Naive thymus-derived CD4-positive, alpha-beta T cell (primary cell): Measurements from ENCODE around the gene HBD. TPM values are rescaled to one million over a fixed set of nuclear protein-coding genes. Genes with fewer than 3 reads are reported as not detected.

ENCODE experiments used
- ATAC-seq: fragments of 150-1000 bp; cut with Tn5 transposase; 2 replicates; pipeline ENCODE4 v1.10.0; 2021; ENCODE audit warnings: mild to moderate bottlenecking, moderate library complexity
- CTCF ChIA-PET: fragments of 350-600 bp; sonication (Branson Sonifier 250); formaldehyde crosslinking; loops from one replicate; lab custom pipeline; 2021; ENCODE audit warnings: antibody characterized with exemption; lab: Charles Lee
- POLR2A ChIA-PET: fragments of 350-600 bp; sonication (Branson Sonifier 250); formaldehyde crosslinking; loops from one replicate; lab custom pipeline; 2021; ENCODE audit warnings: antibody characterized with exemption, inconsistent platforms; lab: Charles Lee
- DNase-seq, 9 donors: peaks; one replicate each; pipeline versions ENCODE4 v3.0.0 to v3.0.0-alpha.2; 2020 to 2022; ENCODE audit warnings: mixed read lengths in 1 of 9
- H3K27ac ChIP-seq: one replicate; pipeline ENCODE4 v1.7.0; 2013; ENCODE audit warnings: mild to moderate bottlenecking, low read depth, low read length, moderate library complexity
- H3K27me3 ChIP-seq, 2 donors: one replicate each; pipeline ENCODE4 v1.7.0; 2013; ENCODE audit warnings: low read length in 2 of 2, mild to moderate bottlenecking in 2 of 2, moderate library complexity in 2 of 2; ENCODE audit not compliant: control insufficient read depth in 2 of 2, insufficient read depth in 2 of 2
- H3K36me3 ChIP-seq, 3 experiments: 1 replicate in 2 of 3; 2 replicates in 1 of 3; pipeline ENCODE4 v1.7.0; 2013; ENCODE audit warnings: low read length in 3 of 3, mild to moderate bottlenecking in 3 of 3, moderate library complexity in 1 of 3; ENCODE audit not compliant: insufficient read depth in 3 of 3, control insufficient read depth in 2 of 3
- H3K4me1 ChIP-seq, 2 donors: one replicate each; pipeline ENCODE4 v1.7.0; 2013; ENCODE audit warnings: low read length in 2 of 2, mild to moderate bottlenecking in 2 of 2, moderate library complexity in 1 of 2; ENCODE audit not compliant: control insufficient read depth in 2 of 2, insufficient read depth in 2 of 2
- H3K4me3 ChIP-seq: 2 replicates; pipeline ENCODE4 v1.7.0; 2013; ENCODE audit warnings: mild to moderate bottlenecking, low read length
- H3K9me3 ChIP-seq, 3 experiments: 1 replicate in 2 of 3; 2 replicates in 1 of 3; pipeline ENCODE4 v1.7.0; 2013; ENCODE audit warnings: low read length in 3 of 3; ENCODE audit not compliant: control insufficient read depth in 2 of 3
- H3K27ac Mint-ChIP-seq, 9 donors: one replicate each; pipeline ENCODE4 v1.8.0; 2020 to 2022; ENCODE audit warnings: mixed read lengths in 9 of 9, mild to moderate bottlenecking in 8 of 9, moderate library complexity in 5 of 9, inconsistent platforms in 2 of 9
- H3K27me3 Mint-ChIP-seq, 5 donors: one replicate each; pipeline ENCODE4 v1.8.0; 2021 to 2022; ENCODE audit warnings: mixed read lengths in 5 of 5, mild to moderate bottlenecking in 1 of 5
- H3K36me3 Mint-ChIP-seq, 5 donors: one replicate each; pipeline ENCODE4 v1.8.0; 2020 to 2022; ENCODE audit warnings: mixed read lengths in 5 of 5, mild to moderate bottlenecking in 3 of 5, inconsistent platforms in 1 of 5
- H3K4me1 Mint-ChIP-seq, 7 donors: one replicate each; pipeline ENCODE4 v1.8.0; 2020 to 2022; ENCODE audit warnings: mixed read lengths in 7 of 7, mild to moderate bottlenecking in 3 of 7, inconsistent platforms in 1 of 7
- H3K4me3 Mint-ChIP-seq, 10 donors: one replicate each; pipeline ENCODE4 v1.8.0; 2020 to 2022; ENCODE audit warnings: mild to moderate bottlenecking in 10 of 10, mixed read lengths in 10 of 10, moderate library complexity in 6 of 10, inconsistent platforms in 2 of 10
- H3K9me3 Mint-ChIP-seq, 11 donors: one replicate each; pipeline ENCODE4 v1.8.0; 2020 to 2022; ENCODE audit warnings: mixed read lengths in 11 of 11, mild to moderate bottlenecking in 4 of 11, inconsistent platforms in 1 of 11, moderate library complexity in 1 of 11
- intact Hi-C, 2 donors: fragments of 100-400 bp; cut with micrococcal nuclease; formaldehyde crosslinking; loops; one replicate each; pipeline ENCODE4 v1.15.1; 2023
- polyA plus RNA-seq, 2 donors: library from polyadenylated mRNA; unstranded; fragments of 300-500 nt; fragmentation: Illumina TruSeq; gene quantifications; one replicate each; pipeline ENCODE4 v1.2.3, GENCODE V29; 2021
- total RNA-seq, 6 experiments: library from RNA in 5 of 6; stranded (reverse) in 5 of 6; gene quantifications; 1 replicate in 5 of 6; 2 replicates in 1 of 6; pipeline ENCODE4 v1.2.3 and lab custom pipeline; 2021 to 2026

The HBD gene
- total and polyA plus RNA-seq, 7 experiments from 2014 or later: not detected

DNA sequence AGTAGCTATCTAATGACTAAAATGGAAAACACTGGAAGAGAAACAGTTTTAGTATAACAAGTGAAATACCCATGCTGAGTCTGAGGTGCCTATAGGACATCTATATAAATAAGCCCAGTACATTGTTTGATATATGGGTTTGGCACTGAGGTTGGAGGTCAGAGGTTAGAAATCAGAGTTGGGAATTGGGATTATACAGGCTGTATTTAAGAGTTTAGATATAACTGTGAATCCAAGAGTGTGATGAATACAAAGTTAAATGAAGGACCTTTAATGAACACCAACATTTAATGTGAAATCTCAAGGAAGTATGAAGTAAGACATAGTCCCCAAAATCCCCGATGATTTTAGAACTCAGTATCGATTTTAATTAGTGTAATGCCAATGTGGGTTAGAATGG, 3.1 kb upstream of the HBD start:
- peaks cover 0 to 6% (median 0%) of the 10 kb centered on the region in 7 donors for H3K4me1 Mint-ChIP-seq
- Histone ChIP-seq H3K27me3 (peaks cover 0 to 3% of the 10 kb centered on the region in 2 donors), H3K4me1 (no peaks in the 10 kb centered on the region), H3K4me3 (no peak overlapping the region), H3K27ac (no peak overlapping the region), H3K36me3 (no peaks in the 10 kb centered on the region), H3K9me3 (no peaks in the 10 kb centered on the region)
- ATAC-seq: no peak
- H3K27ac Mint-ChIP-seq: no peak overlapping the region
- H3K4me3 Mint-ChIP-seq: no peak overlapping the region
- DNase-seq: no peak
- peaks cover 6 to 31% (median 15%) of the 10 kb centered on the region in 5 donors for H3K27me3 Mint-ChIP-seq
- CTCF ChIA-PET: no interaction called here
- POLR2A ChIA-PET: no interaction called here
- H3K9me3 Mint-ChIP-seq: peaks cover 0 to 1% (median 0%) of the 10 kb centered on the region in 11 donors
- intact Hi-C loops: no loop called here
- H3K36me3 Mint-ChIP-seq: no peaks in the 10 kb centered on the region

DNA sequence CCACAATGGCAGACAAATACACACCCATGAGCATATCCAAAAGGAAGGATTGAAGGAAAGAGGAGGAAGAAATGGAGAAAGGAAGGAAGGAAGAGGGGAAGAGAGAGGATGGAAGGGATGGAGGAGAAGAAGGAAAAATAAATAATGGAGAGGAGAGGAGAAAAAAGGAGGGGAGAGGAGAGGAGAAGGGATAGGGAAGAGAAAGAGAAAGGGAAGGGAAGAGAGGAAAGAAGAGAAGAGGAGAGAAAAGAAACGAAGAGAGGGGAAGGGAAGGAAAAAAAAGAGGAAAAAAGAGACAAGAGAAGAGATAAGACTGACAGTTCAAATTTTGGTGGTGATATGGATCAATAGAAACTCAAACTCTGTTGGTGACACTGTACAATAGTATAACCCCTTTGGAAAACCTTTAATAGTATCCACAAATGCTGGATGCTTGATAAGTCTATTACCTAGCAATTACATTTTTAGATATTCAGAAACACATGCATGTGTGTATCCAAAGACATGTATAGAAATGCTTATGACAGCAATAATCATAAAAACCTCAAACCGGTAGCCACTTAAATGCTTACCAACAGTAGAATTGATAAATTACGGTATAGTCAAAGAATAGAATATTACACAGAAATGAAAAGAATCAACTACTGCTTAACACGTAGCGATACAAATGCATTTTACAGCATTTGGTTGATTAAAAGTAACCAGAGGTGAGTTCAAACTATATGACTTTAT, 1.2 kb upstream of the HBD start:
- Histone ChIP-seq H3K4me3 (no peak overlapping the region), H3K4me1 (no peaks in the 10 kb centered on the region), H3K27me3 (no peaks in the 10 kb centered on the region), H3K27ac (no peak overlapping the region), H3K9me3 (no peaks in the 10 kb centered on the region), H3K36me3 (no peaks in the 10 kb centered on the region)
- ChIA-PET POLR2A (no interaction called here), CTCF (no interaction called here)
- Mint-ChIP-seq H3K9me3 (peaks cover 0 to under 1% (median 0%) of the 10 kb centered on the region in 11 donors), H3K27me3 (peaks cover 5 to 31% (median 14%) of the 10 kb centered on the region in 5 donors), H3K36me3 (no peaks in the 10 kb centered on the region), H3K4me1 (peaks cover 0 to 6% (median 0%) of the 10 kb centered on the region in 7 donors), H3K4me3 (no peak overlapping the region), H3K27ac (no peak overlapping the region)
- ATAC-seq: no peak
- intact Hi-C loops: no loop called here
- no peak for DNase-seq

DNA sequence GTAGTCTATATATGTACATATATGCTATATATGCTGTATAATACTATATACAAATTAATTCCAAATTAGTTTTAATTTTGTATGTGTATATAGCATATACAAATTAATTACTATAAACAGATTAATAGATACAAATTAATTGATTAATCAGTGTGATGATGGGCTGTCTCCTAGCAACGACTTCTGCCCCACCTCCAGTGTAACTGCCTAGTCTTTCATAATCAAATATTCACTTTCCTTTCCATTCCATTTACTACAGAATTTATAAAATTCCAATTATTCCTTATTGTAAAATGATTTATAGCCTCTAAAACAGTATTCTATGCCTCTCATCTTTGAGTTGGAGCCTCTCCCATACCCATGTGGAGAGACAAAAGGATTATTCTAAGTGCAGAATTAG, 976 bp downstream of the HBD start:
- ChIA-PET POLR2A (no interaction called here), CTCF (no interaction called here)
- Histone ChIP-seq H3K4me3 (no peak overlapping the region), H3K27ac (no peak overlapping the region), H3K36me3 (no peaks in the 10 kb centered on the region), H3K4me1 (no peaks in the 10 kb centered on the region), H3K9me3 (no peaks in the 10 kb centered on the region), H3K27me3 (no peaks in the 10 kb centered on the region)
- no peak overlapping the region for H3K4me3 Mint-ChIP-seq
- no peak overlapping the region for H3K27ac Mint-ChIP-seq
- peaks cover 0 to 6% (median 0%) of the 10 kb centered on the region in 7 donors for H3K4me1 Mint-ChIP-seq
- ATAC-seq (no peak), DNase-seq (no peak)
- intact Hi-C loops: no loop called here
- H3K36me3 Mint-ChIP-seq: no peaks in the 10 kb centered on the region
- H3K9me3 Mint-ChIP-seq: no peaks in the 10 kb centered on the region
- H3K27me3 Mint-ChIP-seq: peaks cover 0 to 21% (median 13%) of the 10 kb centered on the region in 5 donors

DNA sequence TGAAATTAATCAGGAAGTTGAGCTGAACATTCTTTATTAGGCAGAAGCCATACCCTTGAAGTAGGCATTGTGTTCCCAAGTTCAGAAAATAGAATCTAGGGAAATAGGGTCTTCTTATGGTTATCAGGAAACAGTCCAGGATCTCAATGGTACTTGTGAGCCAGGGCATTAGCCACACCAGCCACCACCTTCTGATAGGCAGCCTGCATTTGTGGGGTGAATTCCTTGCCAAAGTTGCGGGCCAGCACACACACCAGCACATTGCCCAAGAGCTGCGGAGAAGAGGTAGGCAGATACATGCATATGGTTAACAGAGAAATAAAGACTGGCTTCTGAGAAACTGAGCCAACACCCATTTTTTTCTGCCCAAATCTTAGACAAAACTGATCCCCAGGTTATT, 1.5 kb downstream of the HBD start:
- Histone ChIP-seq H3K27me3 (no peaks in the 10 kb centered on the region), H3K36me3 (no peaks in the 10 kb centered on the region), H3K27ac (no peak overlapping the region), H3K9me3 (no peaks in the 10 kb centered on the region), H3K4me1 (no peaks in the 10 kb centered on the region), H3K4me3 (no peak overlapping the region)
- ATAC-seq (no peak), DNase-seq (no peak)
- ChIA-PET CTCF (no interaction called here), POLR2A (no interaction called here)
- Mint-ChIP-seq H3K9me3 (no peaks in the 10 kb centered on the region), H3K27me3 (peaks cover 0 to 21% (median 12%) of the 10 kb centered on the region in 5 donors), H3K4me1 (peaks cover 0 to 6% (median 0%) of the 10 kb centered on the region in 7 donors), H3K4me3 (no peak overlapping the region), H3K36me3 (no peaks in the 10 kb centered on the region), H3K27ac (no peak overlapping the region)
- intact Hi-C loops: no loop called here

DNA sequence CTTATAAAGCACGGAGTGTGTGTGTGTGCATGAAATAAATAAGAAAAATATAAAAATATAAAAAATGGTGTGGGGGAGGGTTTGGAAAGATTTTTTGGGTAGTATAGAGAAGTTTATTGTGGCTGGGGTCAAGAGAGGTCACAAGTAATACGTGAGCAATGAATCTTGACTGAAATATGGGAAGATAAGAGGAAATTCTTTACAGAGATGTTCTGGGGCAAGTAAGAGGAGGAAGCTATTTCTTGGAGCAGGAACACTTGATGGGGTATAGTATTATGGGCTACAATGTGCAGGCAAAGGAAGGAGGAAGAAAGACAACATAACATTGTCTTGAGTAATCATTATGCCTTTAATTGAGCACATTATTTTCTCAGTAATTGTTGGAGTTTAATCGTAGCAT, 2.1 kb downstream of the HBD start:
- Mint-ChIP-seq H3K9me3 (no peaks in the 10 kb centered on the region), H3K27me3 (peaks cover 0 to 19% (median 9%) of the 10 kb centered on the region in 5 donors), H3K4me3 (no peak overlapping the region), H3K36me3 (no peaks in the 10 kb centered on the region), H3K4me1 (peaks cover 0 to 6% (median 0%) of the 10 kb centered on the region in 7 donors), H3K27ac (no peak overlapping the region)
- Histone ChIP-seq H3K4me3 (no peak overlapping the region), H3K9me3 (no peaks in the 10 kb centered on the region), H3K27me3 (no peaks in the 10 kb centered on the region), H3K4me1 (no peaks in the 10 kb centered on the region), H3K27ac (no peak overlapping the region), H3K36me3 (no peaks in the 10 kb centered on the region)
- ChIA-PET CTCF (no interaction called here), POLR2A (no interaction called here)
- no peak for ATAC-seq
- intact Hi-C loops: no loop called here
- no peak for DNase-seq

DNA sequence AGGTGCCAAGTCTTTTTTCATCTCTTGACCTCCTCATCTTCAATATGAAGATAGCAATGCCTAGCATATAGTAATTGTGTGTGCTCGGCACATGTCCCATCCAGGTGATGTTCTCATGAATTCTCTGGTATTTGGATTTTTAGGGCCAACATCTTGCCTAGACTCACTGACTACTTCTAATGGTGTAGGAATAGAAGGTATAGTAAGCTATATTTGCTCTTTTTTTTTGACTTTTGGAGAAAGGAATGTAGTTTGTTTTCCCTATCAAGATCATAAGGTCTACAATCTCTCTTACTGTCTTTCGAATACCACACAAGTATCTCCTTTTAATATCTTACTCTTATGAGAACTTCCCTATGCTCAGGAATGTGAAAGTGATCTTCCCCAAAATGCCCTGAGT, 3.2 kb downstream of the HBD start:
- Histone ChIP-seq H3K4me3 (no peak overlapping the region), H3K4me1 (no peaks in the 10 kb centered on the region), H3K27ac (no peak overlapping the region), H3K27me3 (no peaks in the 10 kb centered on the region), H3K9me3 (no peaks in the 10 kb centered on the region), H3K36me3 (no peaks in the 10 kb centered on the region)
- intact Hi-C loops: no loop called here
- H3K27ac Mint-ChIP-seq: no peak overlapping the region
- ChIA-PET CTCF (no interaction called here), POLR2A (no interaction called here)
- H3K36me3 Mint-ChIP-seq: no peaks in the 10 kb centered on the region
- no peak for ATAC-seq
- no peaks in the 10 kb centered on the region for H3K9me3 Mint-ChIP-seq
- no peak for DNase-seq
- peaks cover 0 to 6% (median 0%) of the 10 kb centered on the region in 7 donors for H3K4me1 Mint-ChIP-seq
- no peak overlapping the region for H3K4me3 Mint-ChIP-seq
- H3K27me3 Mint-ChIP-seq: peaks cover 0 to 17% (median 7%) of the 10 kb centered on the region in 5 donors

DNA sequence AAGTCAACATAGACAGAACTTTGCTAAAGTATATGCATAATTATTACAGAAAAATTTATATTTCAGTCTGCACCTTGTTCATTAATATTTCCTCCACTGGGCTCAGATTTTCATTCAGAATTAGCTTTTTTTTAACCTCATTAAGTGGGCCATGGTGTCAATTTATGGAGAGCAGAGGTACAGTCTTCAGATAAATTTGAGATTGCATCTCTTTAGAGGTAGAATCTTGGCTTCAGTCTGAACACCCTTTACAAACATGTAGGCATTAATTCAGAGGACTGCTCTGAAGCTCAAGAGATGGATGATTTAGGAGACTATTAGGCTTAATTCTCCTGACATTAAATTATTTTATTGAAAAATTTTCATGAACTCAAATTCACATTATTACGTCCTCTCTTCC, 4.0 kb downstream of the HBD start:
- ChIA-PET CTCF (no interaction called here), POLR2A (no interaction called here)
- H3K36me3 ChIP-seq: no peaks in the 10 kb centered on the region
- DNase-seq: no peak
- no peaks in the 10 kb centered on the region for H3K9me3 Mint-ChIP-seq
- H3K27ac Mint-ChIP-seq: no peak overlapping the region
- H3K4me3 ChIP-seq: no peak overlapping the region
- intact Hi-C loops: no loop called here
- no peaks in the 10 kb centered on the region for H3K27me3 ChIP-seq
- H3K27ac ChIP-seq: no peak overlapping the region
- H3K4me3 Mint-ChIP-seq: no peak overlapping the region
- H3K27me3 Mint-ChIP-seq: peaks cover 0 to 9% (median 5%) of the 10 kb centered on the region in 5 donors
- no peaks in the 10 kb centered on the region for H3K9me3 ChIP-seq
- H3K4me1 Mint-ChIP-seq: peaks cover 0 to 6% (median 0%) of the 10 kb centered on the region in 7 donors
- no peaks in the 10 kb centered on the region for H3K4me1 ChIP-seq
- ATAC-seq: no peak
- H3K36me3 Mint-ChIP-seq: no peaks in the 10 kb centered on the region
